ENCODE measurements around the gene DEFB119. TPM values are rescaled to one million over a fixed set of nuclear protein-coding genes. Genes with fewer than 3 reads are reported as not detected.

Gene DEFB119
- not detected for total RNA-seq

GRCh38 chr20:31390490-31390889 lies at the start of gene DEFB119:
Gene DEFB119, minus strand, starts transcription at chr20:31390590. Its CDS starts 107 bp downstream, at chr20:31390483.

GRCh38 chr20:31406115-31406514 lies 15.7 kb upstream of the DEFB119 start, which contains the start of gene DEFB121:
Gene DEFB121, minus strand, starts transcription at chr20:31406215. Its CDS starts 63 bp downstream, at chr20:31406152.

GRCh38 chr20:31368301-31368700 lies 22.1 kb downstream of the DEFB119 start, which contains the start of gene DEFB118:
Gene DEFB118, plus strand, starts transcription at chr20:31368601. Its CDS starts 50 bp downstream, at chr20:31368651.

Small RNA genes lying within 50 kb of the gene (small RNA-seq; reads per million reads assigned to genes)
- 0 reads per million in 2 donors for gene DEFB117
- 0 to 0.04 reads per million in 2 donors for gene RF00561
- 0 reads per million in 2 donors for gene RNA5SP480

Other genes starting within 250 kb of the DEFB119 start
- gene DEFB115, start 132.9 kb downstream of the DEFB119 start, total RNA-seq = not detected
- not detected for gene DEFB116, start 82.0 kb downstream of the DEFB119 start, total RNA-seq
- not detected for gene DEFB118, start 22.0 kb downstream of the DEFB119 start, total RNA-seq
- gene DEFB121, start 15.6 kb upstream of the DEFB119 start, total RNA-seq = not detected
- not detected for gene DEFB123, start 50.0 kb upstream of the DEFB119 start, total RNA-seq
- not detected for gene DEFB124, start 84.5 kb upstream of the DEFB119 start, total RNA-seq
- gene REM1, start 84.7 kb upstream of the DEFB119 start, total RNA-seq = not detected
- gene HM13, start 123.9 kb upstream of the DEFB119 start, total RNA-seq = 100 to 1,000 TPM in 1 of 2 donors, 10 to 100 TPM in 1; 87.8 to 102 TPM
- under 1 TPM; 0.33 to 0.69 TPM for gene ID1, start 214.7 kb upstream of the DEFB119 start, total RNA-seq
- gene COX4I2, start 247.3 kb upstream of the DEFB119 start, total RNA-seq = not detected